ENCODE data around the gene HDLBP.

The HDLBP gene

GRCh38 chr2:241188361-241189092, 126.9 kb downstream of the HDLBP start, which contains the start of gene ANO7:
Gene ANO7 (plus strand): TSS chr2:241188677. CDS start chr2:241190064, 1,387 bp downstream.
- no peak for FAIRE-seq

GRCh38 chr2:241187918-241188234, 127.6 kb downstream of the HDLBP start:
- FAIRE-seq = no peak

GRCh38 chr2:241187101-241187917, 128.2 kb downstream of the HDLBP start:
- no peak for FAIRE-seq

- FAIRE-seq = no peak
Observed at GRCh38 chr2:241185961-241186360, 129.5 kb downstream of the HDLBP start.

- FAIRE-seq = no peak
Observed at GRCh38 chr2:241184901-241185300, 130.6 kb downstream of the HDLBP start.

GRCh38 chr2:241183221-241183620, 132.3 kb downstream of the HDLBP start:
- no peak for FAIRE-seq

GRCh38 chr2:241182531-241183133, 132.8 kb downstream of the HDLBP start:
- no peak for FAIRE-seq

- no peak for FAIRE-seq
Observed at GRCh38 chr2:241182126-241182525, 133.3 kb downstream of the HDLBP start.

- no peak for FAIRE-seq
Observed at GRCh38 chr2:241180495-241180894, 135.0 kb downstream of the HDLBP start.

- FAIRE-seq = no peak
Observed at GRCh38 chr2:241179899-241180298, 135.6 kb downstream of the HDLBP start.

- FAIRE-seq = no peak
Observed at GRCh38 chr2:241178961-241179360, 136.5 kb downstream of the HDLBP start.

- no peak for FAIRE-seq
Observed at GRCh38 chr2:241177526-241178334, 137.7 kb downstream of the HDLBP start.

Data from G401.6 (cell line).